ENCODE results near the gene KRT27. TPM values are rescaled to one million over a fixed set of nuclear protein-coding genes. Genes with fewer than 3 reads are reported as not detected.
"Not testable (repeated sequence)": the region's sequence is repeated elsewhere in the genome, so short reads cannot be mapped to it uniquely, and the experiment has no call there.

The KRT27 gene
- total RNA-seq, result not detected in 2 replicates

DNA sequence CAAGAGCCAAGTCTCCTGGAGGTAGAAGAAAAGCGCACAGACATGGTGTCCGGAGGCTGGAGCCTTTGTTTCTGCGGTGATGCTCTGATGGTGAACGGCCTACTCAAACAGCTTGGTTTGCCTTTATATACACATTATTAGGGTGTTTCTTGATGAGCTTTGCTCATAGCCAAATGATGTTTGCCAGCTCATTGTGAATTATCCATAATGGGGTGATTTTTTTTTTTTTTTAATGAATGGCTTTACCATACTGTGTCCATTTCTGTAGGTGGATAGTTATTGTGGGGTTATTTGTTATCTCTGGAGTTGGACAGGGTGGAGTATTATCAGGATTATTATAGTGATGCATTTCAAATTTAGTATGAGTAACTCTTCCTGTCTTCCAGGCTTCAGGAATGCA, at the start of gene KRT27:
KRT27 (minus strand) TSS at position 101 of the 400 bp plus-strand sequence; CDS start at position 44, 57 bp downstream.
- DNase-seq (ENCODE audit: extremely low read depth, low read depth, low spot score), result no peak

DNA sequence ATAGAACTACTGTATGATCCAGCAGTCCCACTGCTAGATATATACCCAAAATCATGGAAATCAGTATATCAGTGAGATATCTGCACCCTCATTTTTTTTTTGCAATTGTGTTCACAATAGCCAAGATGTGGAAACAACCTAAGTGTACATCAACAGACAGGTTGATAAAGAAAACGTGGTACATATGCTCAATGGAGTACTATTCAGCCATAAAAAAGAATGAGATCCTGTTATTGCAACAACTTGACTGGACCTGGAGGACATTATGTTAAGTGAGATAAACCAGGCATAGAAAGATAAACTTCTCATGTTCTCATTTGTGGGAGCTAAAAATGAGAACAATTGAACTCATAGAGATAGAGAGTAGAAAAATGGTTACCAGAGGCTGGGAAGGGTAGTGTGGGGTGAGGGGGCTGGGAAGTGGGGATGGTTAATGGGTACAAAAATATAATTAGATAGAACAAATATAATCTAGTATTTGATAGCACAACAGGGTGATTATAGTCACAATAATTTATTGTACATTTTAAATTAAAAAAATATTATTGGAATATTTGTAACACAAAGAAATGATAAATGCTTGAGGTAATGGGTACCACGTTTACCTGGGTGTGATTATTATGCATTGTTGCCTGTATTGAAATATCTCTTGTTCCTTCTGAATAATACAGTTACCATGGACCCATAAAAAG, 47.9 kb upstream of the KRT27 start:
- no peak for DNase-seq (ENCODE audit: extremely low read depth, low read depth, low spot score)

- DNase-seq (ENCODE audit: extremely low read depth, low read depth, low spot score), result no peak
Measured at GRCh38 chr17:40828454-40829044, 46.2 kb upstream of the KRT27 start.

GRCh38 chr17:40827746-40828453, 45.5 kb upstream of the KRT27 start:
- DNase-seq (ENCODE audit: extremely low read depth, low read depth, low spot score), result no peak

- no peak for DNase-seq (ENCODE audit: extremely low read depth, low read depth, low spot score)
Measured at GRCh38 chr17:40825599-40825998, 43.2 kb upstream of the KRT27 start.

- DNase-seq (ENCODE audit: extremely low read depth, low read depth, low spot score), result no peak
Measured at GRCh38 chr17:40824015-40824832, 41.9 kb upstream of the KRT27 start.

GRCh38 chr17:40822132-40822812, 39.9 kb upstream of the KRT27 start, which contains the start of gene KRT10:
KRT10 (minus strand) TSS chr17:40822614; CDS start chr17:40822585, 29 bp downstream.
- DNase-seq (ENCODE audit: extremely low read depth, low read depth, low spot score), result no peak

- DNase-seq (ENCODE audit: extremely low read depth, low read depth, low spot score), result no peak
Measured at GRCh38 chr17:40821536-40821935, 39.2 kb upstream of the KRT27 start.

- no peak for DNase-seq (ENCODE audit: extremely low read depth, low read depth, low spot score)
Measured at GRCh38 chr17:40820228-40820838, 38.0 kb upstream of the KRT27 start.

DNA sequence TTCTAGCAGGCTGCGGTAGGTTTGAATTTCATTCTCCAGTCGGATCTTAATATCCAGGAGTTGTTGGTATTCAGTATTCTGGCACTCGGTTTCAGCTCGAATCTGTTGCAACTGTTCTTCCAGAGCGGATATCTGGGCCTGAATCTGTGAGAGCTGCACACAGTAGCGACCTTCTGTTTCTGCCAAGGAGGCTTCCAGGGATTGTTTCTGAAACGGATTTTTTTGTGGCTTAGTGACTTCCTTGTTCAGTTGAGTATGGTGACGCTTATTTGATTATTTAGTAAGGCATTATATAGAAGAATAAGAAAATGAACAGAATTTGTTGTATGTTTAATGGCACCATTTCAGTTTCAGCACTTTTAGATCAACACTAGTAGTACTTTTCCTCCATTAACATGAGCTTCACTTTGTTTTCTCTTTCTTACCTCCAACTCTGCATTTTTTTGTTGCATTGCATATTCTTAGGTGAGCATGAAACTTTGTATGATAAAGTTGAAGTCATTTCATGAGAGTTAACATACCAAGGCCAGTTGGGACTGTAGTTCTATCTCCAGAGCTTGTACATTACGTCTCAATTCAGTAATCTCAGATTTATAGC, 37.3 kb upstream of the KRT27 start:
- DNase-seq (ENCODE audit: extremely low read depth, low read depth, low spot score), result peak; percentile 14

GRCh38 chr17:40818733-40819527, 36.6 kb upstream of the KRT27 start:
- no peak for DNase-seq (ENCODE audit: extremely low read depth, low read depth, low spot score)

- no peak for DNase-seq (ENCODE audit: extremely low read depth, low read depth, low spot score)
Measured at GRCh38 chr17:40818343-40818732, 36.0 kb upstream of the KRT27 start.

DNA sequence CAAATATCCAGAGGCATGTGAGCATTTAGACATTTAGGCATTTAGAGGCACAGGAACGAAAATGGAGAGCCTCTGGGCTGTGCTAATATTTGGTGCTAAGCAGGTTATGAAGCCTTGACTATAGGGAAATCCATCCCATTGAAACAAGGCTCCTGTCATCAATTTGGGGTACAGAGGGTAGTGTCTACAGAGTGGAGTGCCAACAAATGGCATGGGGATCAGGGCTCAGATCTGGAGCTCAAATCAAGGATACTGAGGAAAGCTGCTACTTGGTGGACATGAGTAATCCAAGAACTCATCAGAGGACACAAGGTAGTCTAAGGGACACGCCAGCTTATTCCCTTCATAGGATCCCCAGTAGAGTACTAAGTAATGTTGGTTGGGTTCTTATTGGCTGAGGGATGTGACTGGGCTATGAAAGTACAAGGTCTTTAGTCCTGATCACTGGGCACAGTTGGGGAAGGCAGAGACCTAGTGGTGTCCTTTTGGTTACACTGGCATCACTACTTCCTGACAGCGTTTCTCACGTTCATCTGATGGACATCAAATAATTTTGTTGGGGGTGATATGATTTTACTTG, 34.8 kb upstream of the KRT27 start:
- DNase-seq (ENCODE audit: extremely low read depth, low read depth, low spot score), result no peak

- DNase-seq (ENCODE audit: extremely low read depth, low read depth, low spot score), result no peak
Measured at GRCh38 chr17:40816569-40816968, 34.2 kb upstream of the KRT27 start.

DNA sequence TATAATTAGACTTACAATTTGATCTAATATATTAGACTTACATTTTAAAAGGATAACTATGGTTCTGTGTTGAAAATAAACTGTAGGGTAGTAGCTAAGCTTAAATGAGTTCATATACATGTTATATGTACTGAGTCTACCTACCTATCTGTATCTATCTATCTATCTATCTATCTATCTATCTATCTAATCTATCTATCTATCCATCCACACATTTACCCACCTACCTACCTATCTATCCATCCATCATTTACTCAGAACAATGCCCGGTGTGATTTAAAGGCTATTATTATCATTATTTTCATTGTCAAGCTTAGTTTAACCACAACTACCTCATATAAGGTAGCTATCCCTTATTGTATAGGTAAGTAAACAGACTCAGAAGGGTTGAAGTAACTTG, 33.0 kb upstream of the KRT27 start:
- DNase-seq (ENCODE audit: extremely low read depth, low read depth, low spot score), result no peak

GRCh38 chr17:40814657-40815056, 32.3 kb upstream of the KRT27 start:
- not testable (repeated sequence) for DNase-seq (ENCODE audit: extremely low read depth, low read depth, low spot score)

- no peak for DNase-seq (ENCODE audit: extremely low read depth, low read depth, low spot score)
Measured at GRCh38 chr17:40813804-40814203, 31.5 kb upstream of the KRT27 start.

- no peak for DNase-seq (ENCODE audit: extremely low read depth, low read depth, low spot score)
Measured at GRCh38 chr17:40812639-40813038, 30.3 kb upstream of the KRT27 start.

Measured in glomerular endothelial cell (primary cell).